SK-N-MC (cell line): ENCODE data around the gene RPS6KL1.
"Not testable (repeated sequence)": the region's sequence is repeated elsewhere in the genome, so short reads cannot be mapped to it uniquely, and the experiment has no call there.

Experiments used
- DNase-seq: peaks from one replicate; pipeline ENCODE4 v3.0.0-alpha.2; 2011; ENCODE audit warnings: low read depth, low spot score
- H3K27ac ChIP-seq: fragments of 200-600 bp; sonication (generic); 2 replicates; pipeline ENCODE4 v1.5.1; 2016; ENCODE audit warnings: mixed run types
- H3K36me3 ChIP-seq: fragments of 200-600 bp; sonication (generic); 2 replicates; pipeline ENCODE4 v1.6.1; 2017; ENCODE audit warnings: antibody characterized with exemption, low read length, mixed read lengths; ENCODE audit not compliant: insufficient read depth
- H3K4me3 ChIP-seq: fragments of 200-600 bp; sonication (generic); 2 replicates; pipeline ENCODE4 v1.5.1; 2016
- H3K9ac ChIP-seq: fragments of 200-600 bp; sonication (generic); 2 replicates; pipeline ENCODE4 v1.8.0; 2017; ENCODE audit warnings: mixed run types, mixed read lengths; ENCODE audit not compliant: insufficient read length
- H3K9me3 ChIP-seq: fragments of 200-600 bp; sonication (generic); 2 replicates; pipeline ENCODE4 v1.6.1; 2017; ENCODE audit warnings: low read depth, mild to moderate bottlenecking, antibody characterized with exemption, low read length, moderate library complexity, mixed read lengths
- EZH2 ChIP-seq: fragments of 200-600 bp; sonication (generic); IDR thresholded peaks from one replicate; pipeline ENCODE4 v1.6.1; 2017; ENCODE audit warnings: antibody characterized with exemption
- FOXP2 ChIP-seq: optimal IDR thresholded peaks from 2 replicates; pipeline ENCODE3; 2011; ENCODE audit warnings: mild to moderate bottlenecking, moderate library complexity; ENCODE audit not compliant: insufficient read depth; ENCODE audit errors: extremely low read length, control extremely low read depth
- POLR2AphosphoS5 ChIP-seq: IDR thresholded peaks from 2 replicates; pipeline ENCODE4 v1.6.1; 2012; ENCODE audit warnings: mild to moderate bottlenecking, low read depth, low read length, borderline replicate concordance

Gene RPS6KL1

DNA sequence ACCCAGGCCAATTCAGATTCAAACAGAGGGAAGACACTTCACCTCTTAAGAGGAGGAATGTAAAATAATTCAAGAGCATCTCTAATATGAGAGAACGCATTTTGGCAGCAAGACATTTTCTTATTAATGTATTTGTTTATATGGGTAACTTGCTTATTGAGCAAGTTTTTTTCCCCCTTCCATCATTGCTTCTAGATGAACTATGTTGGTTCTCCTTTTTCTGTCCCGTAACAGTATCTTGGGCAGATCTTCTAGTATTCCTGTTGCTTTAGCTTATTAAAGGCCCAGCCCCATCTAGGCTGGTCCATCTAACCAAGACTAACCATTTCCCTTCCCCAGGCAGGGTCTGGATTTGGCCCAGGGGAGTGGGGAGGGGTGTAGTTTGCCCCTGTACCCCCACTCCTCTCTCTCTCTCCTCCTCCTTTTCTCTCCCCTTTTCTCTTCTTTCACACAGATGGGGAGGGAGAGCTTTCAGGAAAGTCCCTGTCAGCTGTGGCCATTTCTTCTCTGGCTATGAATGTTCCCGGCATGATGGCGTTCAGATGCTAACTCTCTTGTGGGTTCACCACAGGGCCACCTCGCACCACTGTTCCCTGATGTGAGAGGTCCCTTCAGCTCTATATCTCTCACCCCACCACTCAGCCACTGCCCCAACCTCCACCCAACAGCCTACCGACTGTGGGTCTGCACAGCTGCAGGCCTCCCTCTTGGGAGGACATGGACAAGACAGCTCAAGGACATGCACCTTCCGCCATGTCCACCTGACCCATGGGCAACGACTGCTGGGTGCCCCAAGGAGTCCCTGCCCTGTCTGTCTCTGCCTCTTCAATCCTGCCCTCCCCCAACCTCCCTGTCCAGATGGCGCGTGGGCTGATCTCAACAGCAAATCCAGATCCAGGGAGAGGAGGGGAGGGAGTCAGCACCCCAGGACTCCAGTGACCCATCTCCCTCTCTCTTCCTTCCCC lies 15.8 kb upstream of the RPS6KL1 start:
- no peak for DNase-seq
- TF ChIP-seq EZH2, result no peak
- no peak overlapping the region for H3K4me3 ChIP-seq
- H3K36me3 ChIP-seq, result no peaks in the 10 kb centered on the region; the same call in 1 of the 2 replicates
- H3K9ac ChIP-seq, result no peak overlapping the region
- no peaks in the 10 kb centered on the region for H3K9me3 ChIP-seq
- H3K27ac ChIP-seq, result no peak overlapping the region

DNA sequence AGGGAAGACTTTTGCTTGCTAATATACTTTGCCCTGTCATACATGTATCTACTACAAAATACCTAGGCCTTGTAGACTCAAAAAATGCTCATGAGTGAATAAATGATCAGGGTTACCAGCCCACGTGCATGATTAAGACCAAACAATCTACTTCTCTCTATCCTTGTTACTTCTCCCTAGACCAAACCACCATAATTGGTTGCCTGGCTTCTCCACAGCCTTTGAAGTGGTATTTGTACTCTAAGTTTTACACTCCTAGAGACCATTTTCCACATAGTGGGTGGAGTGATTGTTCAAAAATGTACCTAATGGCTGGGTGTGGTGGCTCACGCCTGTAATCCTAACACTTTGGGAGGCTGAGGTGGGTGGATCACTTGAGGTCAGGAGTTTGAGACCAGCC lies 14.1 kb upstream of the RPS6KL1 start:
- Histone ChIP-seq H3K4me3 (no peak overlapping the region), H3K36me3 (no peaks in the 10 kb centered on the region; the same call in 1 of the 2 replicates), H3K9me3 (no peaks in the 10 kb centered on the region), H3K9ac (no peak overlapping the region), H3K27ac (no peak overlapping the region)
- DNase-seq, result no peak
- no peak for TF ChIP-seq POLR2AphosphoS5
- TF ChIP-seq FOXP2, result no peak
- no peak for TF ChIP-seq EZH2

DNA sequence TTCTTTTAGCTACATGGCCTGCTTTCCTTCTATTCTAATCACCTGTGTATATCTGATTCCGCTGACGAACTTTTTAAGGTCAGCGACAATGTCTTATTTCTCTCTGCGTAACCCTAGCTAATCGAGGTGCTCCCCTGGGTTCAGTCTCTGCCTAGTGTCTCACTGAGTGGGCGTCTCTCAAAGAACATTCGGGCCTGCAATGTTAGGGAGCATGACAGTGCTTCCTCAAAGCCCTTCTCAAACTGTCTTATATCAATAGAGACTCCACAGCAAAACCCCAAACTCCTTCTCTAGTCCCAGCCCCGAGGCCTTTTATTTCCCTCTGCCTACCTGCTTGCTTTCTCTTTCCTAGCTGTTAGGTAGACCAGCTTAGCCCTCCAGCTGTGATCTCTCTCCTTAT lies 13.7 kb upstream of the RPS6KL1 start:
- Histone ChIP-seq H3K9ac (no peak overlapping the region), H3K4me3 (no peak overlapping the region), H3K27ac (no peak overlapping the region), H3K9me3 (no peaks in the 10 kb centered on the region), H3K36me3 (no peaks in the 10 kb centered on the region)
- no peak for TF ChIP-seq FOXP2
- TF ChIP-seq POLR2AphosphoS5, result no peak
- no peak for TF ChIP-seq EZH2
- DNase-seq, result no peak

DNA sequence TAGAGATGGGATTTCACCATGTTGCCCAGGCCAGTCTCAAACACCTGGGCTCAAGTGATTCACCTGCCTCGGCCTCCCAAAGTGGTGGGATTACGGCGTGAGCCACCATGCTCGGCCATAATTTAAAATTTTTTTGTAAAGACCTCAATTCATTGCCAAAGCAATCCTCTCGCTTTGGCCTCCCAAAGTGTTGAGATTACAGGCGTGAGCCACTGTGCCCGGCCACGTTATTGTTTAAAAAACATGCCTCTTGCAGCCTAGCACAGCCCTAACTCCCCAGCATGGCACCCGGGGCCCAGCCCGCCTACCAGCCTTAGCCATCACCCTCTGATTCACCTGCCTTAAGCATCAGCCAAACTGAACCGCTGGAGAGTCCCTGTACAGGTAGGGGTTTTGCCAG lies 13.1 kb upstream of the RPS6KL1 start:
- TF ChIP-seq FOXP2 (no peak), POLR2AphosphoS5 (no peak), EZH2 (no peak)
- H3K9me3 ChIP-seq, result no peaks in the 10 kb centered on the region
- H3K36me3 ChIP-seq, result no peaks in the 10 kb centered on the region
- DNase-seq, result no peak
- H3K4me3 ChIP-seq, result no peak overlapping the region
- no peak overlapping the region for H3K9ac ChIP-seq
- H3K27ac ChIP-seq, result no peak overlapping the region

DNA sequence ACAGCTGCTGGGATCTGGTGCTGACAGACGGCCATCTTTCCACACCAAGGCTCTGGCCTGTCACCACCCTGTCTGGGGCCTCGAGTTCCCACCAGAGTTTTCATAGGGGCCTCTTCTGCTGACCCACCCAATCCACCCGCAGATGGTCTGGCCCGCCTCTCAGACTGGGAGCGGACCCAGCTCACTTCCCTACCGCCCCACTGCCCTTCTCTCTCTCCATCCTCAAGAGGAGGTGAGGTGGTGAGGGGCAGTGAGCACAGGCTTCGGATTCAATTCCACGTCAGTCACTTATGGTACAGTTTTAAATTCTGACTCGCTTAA lies 12.3 kb upstream of the RPS6KL1 start:
- Histone ChIP-seq H3K9ac (no peak overlapping the region), H3K9me3 (no peaks in the 10 kb centered on the region), H3K27ac (no peak overlapping the region), H3K4me3 (no peak overlapping the region), H3K36me3 (no peaks in the 10 kb centered on the region)
- TF ChIP-seq FOXP2 (no peak), POLR2AphosphoS5 (no peak), EZH2 (no peak)
- no peak for DNase-seq

DNA sequence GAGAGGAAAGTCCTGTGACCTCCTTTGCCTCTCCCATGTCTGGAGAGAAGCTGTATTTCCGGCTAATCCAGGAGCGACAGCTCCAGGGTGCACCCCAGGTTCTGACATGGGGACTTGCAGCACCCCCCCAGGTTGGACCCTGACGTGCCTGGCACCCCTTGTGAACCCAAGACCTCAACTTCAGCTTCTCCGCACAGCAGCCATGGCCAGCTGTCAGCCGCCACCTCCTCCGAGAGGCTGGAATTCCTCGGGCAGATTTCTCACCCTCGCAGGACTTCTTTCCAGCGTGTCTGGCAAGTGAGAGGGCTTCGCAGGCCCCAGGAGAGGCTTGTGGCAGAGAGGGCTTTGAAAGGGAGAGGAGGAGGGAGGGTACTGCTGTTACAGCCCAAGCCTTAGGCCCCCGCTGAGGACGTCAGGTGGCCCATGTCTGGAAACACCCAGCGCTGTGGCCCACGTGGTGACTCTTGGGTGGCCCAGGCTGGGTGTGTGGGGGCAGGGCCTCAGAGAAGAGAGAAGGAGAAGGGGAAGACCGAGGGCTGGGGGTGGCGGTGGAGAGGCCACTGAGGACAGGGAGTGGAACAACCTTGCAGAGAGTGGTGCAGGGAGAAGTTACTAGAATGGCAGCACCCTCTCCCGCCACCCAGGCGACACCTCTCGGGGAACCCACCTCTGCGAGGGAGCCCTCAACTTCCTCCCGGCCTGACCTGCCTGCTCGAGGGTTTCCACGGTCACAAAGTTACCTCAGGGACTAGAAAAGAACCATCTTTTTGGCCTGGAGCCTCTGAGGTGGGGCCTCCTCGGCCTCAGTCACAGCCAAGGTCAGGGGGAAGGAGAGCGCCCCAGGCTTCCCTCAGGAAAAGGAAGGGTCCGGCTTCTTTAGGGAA lies 11.7 kb upstream of the RPS6KL1 start:
- Histone ChIP-seq H3K27ac (no peak overlapping the region), H3K36me3 (no peaks in the 10 kb centered on the region), H3K4me3 (no peak overlapping the region), H3K9me3 (no peaks in the 10 kb centered on the region), H3K9ac (no peak overlapping the region)
- no peak for DNase-seq
- TF ChIP-seq EZH2 (no peak), POLR2AphosphoS5 (no peak), FOXP2 (no peak)

DNA sequence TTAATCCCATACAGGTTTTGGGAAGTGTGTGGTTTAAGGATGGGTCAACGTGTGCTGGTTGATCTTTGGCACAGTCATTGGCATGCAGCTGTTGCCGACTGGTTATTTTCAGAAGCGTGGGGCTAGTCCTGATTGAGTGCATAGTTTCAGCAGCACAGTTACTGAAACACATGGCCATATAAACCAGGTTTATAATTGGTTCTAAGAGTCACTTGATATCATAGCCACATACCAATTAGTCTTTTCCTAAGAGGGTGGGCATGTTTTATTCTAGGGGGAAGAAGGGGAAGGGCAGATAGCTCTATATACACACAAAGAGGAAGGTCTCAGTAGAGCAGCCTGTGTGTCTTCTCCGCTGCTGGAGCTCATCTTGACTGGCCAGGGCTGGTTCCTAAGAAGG lies 11.0 kb upstream of the RPS6KL1 start:
- Histone ChIP-seq H3K36me3 (no peaks in the 10 kb centered on the region), H3K9me3 (no peaks in the 10 kb centered on the region), H3K27ac (no peak overlapping the region), H3K9ac (no peak overlapping the region), H3K4me3 (no peak overlapping the region)
- DNase-seq, result no peak
- TF ChIP-seq FOXP2 (no peak), EZH2 (no peak), POLR2AphosphoS5 (no peak)

DNA sequence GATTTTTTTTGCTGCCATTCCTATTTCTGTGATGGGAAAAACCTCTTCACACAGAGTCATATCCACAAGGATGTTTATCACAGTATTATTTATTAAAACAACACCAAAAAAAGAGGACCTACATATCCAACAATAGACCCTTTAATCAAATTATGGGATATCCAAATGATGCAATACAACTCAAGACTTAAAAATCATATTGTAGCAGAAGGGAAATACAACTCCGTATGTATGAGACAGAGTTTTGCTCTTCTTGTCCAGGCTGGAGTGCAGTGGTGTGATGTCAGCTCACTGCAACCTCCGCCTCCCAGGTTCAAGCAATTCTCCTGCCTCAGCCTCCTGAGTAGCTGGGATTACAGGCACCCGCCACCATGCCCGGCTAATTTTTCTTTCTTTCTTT lies 9.9 kb upstream of the RPS6KL1 start:
- not testable (repeated sequence) for H3K36me3 ChIP-seq, DNase-seq, H3K9me3 ChIP-seq
- Histone ChIP-seq H3K27ac (peak overlapping the region; percentile 49; the same call in 1 of the 2 replicates), H3K9ac (peak overlapping the region; percentile 28), H3K4me3 (0 out of 2 replicates have a peak overlapping the region, but pooled peaks have one; percentile 8)
